Tibial nerve (tissue), 4 donors: Measurements from ENCODE around the gene LSAMP. TPM values are rescaled to one million over a fixed set of nuclear protein-coding genes. Genes with fewer than 3 reads are reported as not detected.

Experiments used
- DNase-seq, 2 donors: peaks; one replicate each; pipeline ENCODE4 v3.0.0-alpha.2; 2019; ENCODE audit warnings: low spot score in 2 of 2
- H3K27ac ChIP-seq, 4 donors: fragments of 200-600 bp; sonication (generic) in 3 of 4; one replicate each; pipeline ENCODE4 v1.5.1; 2017 to 2019; ENCODE audit warnings: mild to moderate bottlenecking in 1 of 4
- H3K27me3 ChIP-seq, 2 donors: fragments of 200-600 bp; sonication (generic) in 1 of 2; one replicate each; pipeline versions ENCODE4 v1.5.1 to v1.6.0; 2017 to 2019
- H3K36me3 ChIP-seq, 3 donors: fragments of 200-600 bp; sonication (generic); one replicate each; pipeline ENCODE4 v1.5.1; 2018 to 2019
- H3K4me1 ChIP-seq, 4 donors: fragments of 200-600 bp; sonication (generic) in 3 of 4; one replicate each; pipeline ENCODE4 v1.5.1; 2017 to 2019
- H3K4me3 ChIP-seq, 4 donors: fragments of 200-600 bp; sonication (generic) in 3 of 4; one replicate each; pipeline ENCODE4 v1.5.1; 2017 to 2019; ENCODE audit warnings: mild to moderate bottlenecking in 1 of 4, moderate library complexity in 1 of 4
- H3K9me3 ChIP-seq, 4 donors: fragments of 200-600 bp; sonication (generic) in 3 of 4; one replicate each; pipeline ENCODE4 v1.5.1; 2017 to 2019
- EP300 ChIP-seq, 2 donors: sonication (generic); formaldehyde crosslinking; IDR thresholded peaks; one replicate each; pipeline ENCODE4 v1.6.1; 2017; ENCODE audit warnings: antibody characterized with exemption in 2 of 2, mild to moderate bottlenecking in 1 of 2
- POLR2A ChIP-seq, 2 donors: fragments of 450-650 bp; IDR thresholded peaks; one replicate each; pipeline ENCODE4 v1.6.1; 2017; ENCODE audit warnings: antibody characterized with exemption in 2 of 2, mild to moderate bottlenecking in 2 of 2, moderate library complexity in 2 of 2
- WGBS, 2 donors: methylation state at CpG; one replicate each; pipeline ENCODE4 v1.1.5; 2018; 5-methylcytosine and 5-hydroxymethylcytosine counted together
- total RNA-seq, 4 donors: library from RNA; depleted of rRNA; stranded (reverse); fragments of >200 nt; gene quantifications; one replicate each; pipeline ENCODE4 v1.1.0, GENCODE V29; 2016
- TF ChIP-seq, protein P1 (sequence below), 5 experiments: fragments of 200-600 bp in 3 of 5; fragments of 450-650 bp in 2 of 5; sonication (generic) in 3 of 5; IDR thresholded peaks; one replicate each; pipeline ENCODE4 v1.5.1; 2016 to 2019; ENCODE audit warnings: antibody characterized with exemption in 5 of 5, mild to moderate bottlenecking in 3 of 5, moderate library complexity in 2 of 5

Gene LSAMP
- total RNA-seq, 4 donors from 2014 or later, result 3.6 to 6.1 (median 4.2) TPM

DNA sequence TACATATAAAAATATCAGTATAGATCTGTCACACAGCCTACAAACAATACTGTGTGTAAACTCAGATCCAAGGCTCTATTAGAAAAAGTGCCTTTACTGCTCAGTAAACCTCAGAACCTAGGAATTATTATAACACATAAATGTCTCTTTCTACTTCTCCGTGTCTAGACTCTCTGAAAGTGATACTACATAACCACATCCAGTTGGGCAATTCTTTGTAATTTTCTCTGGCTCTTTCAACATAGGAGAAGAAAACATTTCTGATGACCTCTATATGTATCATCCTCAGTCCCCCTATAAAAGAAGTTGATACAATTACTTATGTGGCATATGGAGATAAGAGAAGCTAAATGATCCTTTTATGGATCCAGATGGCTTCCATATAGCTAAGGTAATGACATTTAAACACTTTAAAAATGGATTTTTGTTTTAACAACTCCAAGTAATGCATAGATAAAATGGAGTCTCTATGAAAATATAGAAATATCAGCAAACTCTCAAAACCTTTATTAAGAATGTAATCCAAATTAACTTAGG, 104.5 kb downstream of the LSAMP start:
- H3K27ac ChIP-seq, result no peak overlapping the region
- WGBS, 2 donors, result 67 to 73% methylated on average over 1 of the region's 1 CpG
- no peak for DNase-seq

DNA sequence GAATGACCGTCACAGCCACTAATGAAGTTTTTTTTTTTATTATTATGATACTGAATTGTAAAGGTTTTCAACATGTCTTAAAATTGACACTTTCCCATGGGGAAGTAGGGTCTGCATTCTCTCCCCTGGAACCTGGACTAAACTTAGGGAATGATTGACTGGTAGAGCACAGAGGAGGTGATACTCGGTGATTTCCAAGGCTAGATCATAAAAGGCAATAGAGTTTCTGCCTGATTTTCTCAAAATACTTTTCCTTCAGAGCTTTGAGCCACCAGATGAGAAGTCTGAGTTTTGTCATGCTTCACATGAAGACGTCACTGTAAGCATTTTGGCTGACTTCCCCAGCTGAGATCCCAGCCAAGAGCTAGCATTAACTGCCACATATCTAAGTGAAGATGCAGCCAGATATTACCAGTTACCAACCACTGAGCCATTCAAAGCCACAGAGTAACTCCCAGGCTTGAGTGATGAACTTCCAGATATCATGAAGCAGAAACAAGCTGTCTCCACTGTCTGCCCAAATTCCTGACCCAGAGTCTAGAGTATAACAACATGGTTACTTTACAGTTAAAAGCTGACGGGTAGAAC, 105.8 kb downstream of the LSAMP start:
- peak overlapping the region in 1 of 4 donors; percentile 36 for H3K27ac ChIP-seq
- H3K27me3 ChIP-seq, result no peaks in the 10 kb centered on the region
- no peaks in the 10 kb centered on the region for H3K9me3 ChIP-seq
- H3K4me1 ChIP-seq, result no peaks in the 10 kb centered on the region
- H3K4me3 ChIP-seq, result no peak overlapping the region
- no peaks in the 10 kb centered on the region for H3K36me3 ChIP-seq
- TF ChIP-seq POLR2A (IDR thresholded peaks at IDR 0.05) (no peak), EP300 (IDR thresholded peaks at IDR 0.05) (no peak)
- TF ChIP-seq, protein P1, sequence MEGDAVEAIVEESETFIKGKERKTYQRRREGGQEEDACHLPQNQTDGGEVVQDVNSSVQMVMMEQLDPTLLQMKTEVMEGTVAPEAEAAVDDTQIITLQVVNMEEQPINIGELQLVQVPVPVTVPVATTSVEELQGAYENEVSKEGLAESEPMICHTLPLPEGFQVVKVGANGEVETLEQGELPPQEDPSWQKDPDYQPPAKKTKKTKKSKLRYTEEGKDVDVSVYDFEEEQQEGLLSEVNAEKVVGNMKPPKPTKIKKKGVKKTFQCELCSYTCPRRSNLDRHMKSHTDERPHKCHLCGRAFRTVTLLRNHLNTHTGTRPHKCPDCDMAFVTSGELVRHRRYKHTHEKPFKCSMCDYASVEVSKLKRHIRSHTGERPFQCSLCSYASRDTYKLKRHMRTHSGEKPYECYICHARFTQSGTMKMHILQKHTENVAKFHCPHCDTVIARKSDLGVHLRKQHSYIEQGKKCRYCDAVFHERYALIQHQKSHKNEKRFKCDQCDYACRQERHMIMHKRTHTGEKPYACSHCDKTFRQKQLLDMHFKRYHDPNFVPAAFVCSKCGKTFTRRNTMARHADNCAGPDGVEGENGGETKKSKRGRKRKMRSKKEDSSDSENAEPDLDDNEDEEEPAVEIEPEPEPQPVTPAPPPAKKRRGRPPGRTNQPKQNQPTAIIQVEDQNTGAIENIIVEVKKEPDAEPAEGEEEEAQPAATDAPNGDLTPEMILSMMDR (IDR thresholded peaks at IDR 0.05), result no peak
- WGBS, 2 donors, result 33 to 48% methylated on average over 4 of the region's 4 CpGs
- DNase-seq, result no peak

More for the DNA sequence above, 104.5 kb downstream of the LSAMP start:
- no peaks in the 10 kb centered on the region for H3K9me3 ChIP-seq
- no peaks in the 10 kb centered on the region for H3K4me1 ChIP-seq
- no peak for TF ChIP-seq POLR2A (IDR thresholded peaks at IDR 0.05)
- TF ChIP-seq EP300 (IDR thresholded peaks at IDR 0.05), result no peak
- TF ChIP-seq, protein P1 (IDR thresholded peaks at IDR 0.05), result no peak
- H3K36me3 ChIP-seq, result no peaks in the 10 kb centered on the region
- no peak overlapping the region for H3K4me3 ChIP-seq
- no peaks in the 10 kb centered on the region for H3K27me3 ChIP-seq

DNA sequence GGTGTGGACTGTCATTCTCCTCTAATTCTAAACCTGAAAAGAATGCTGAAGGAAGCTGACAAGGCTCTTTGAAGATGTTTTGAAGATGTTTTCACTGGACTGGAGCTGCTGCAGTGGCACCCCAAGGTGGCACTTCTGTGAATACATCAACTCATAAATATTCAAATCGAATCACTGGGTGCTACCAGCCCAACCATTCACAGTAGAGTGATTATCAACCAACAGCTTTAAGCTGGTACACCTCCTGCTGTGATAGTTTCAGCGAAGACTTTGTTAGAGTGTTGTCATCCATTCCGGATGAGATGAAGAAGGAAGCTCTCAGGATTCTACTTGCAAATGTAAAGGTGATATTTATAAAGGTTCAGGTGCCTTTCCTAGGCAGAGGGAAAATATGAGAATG, 106.6 kb downstream of the LSAMP start:
- H3K4me1 ChIP-seq, result no peaks in the 10 kb centered on the region
- no peak overlapping the region for H3K27ac ChIP-seq
- no peaks in the 10 kb centered on the region for H3K27me3 ChIP-seq
- TF ChIP-seq, protein P1 (IDR thresholded peaks at IDR 0.05), result no peak
- TF ChIP-seq POLR2A (IDR thresholded peaks at IDR 0.05) (no peak), EP300 (IDR thresholded peaks at IDR 0.05) (no peak)
- H3K4me3 ChIP-seq, result no peak overlapping the region
- WGBS, 2 donors, result 65 to 79% methylated on average over 3 of the region's 3 CpGs
- no peak for DNase-seq
- H3K9me3 ChIP-seq, result no peaks in the 10 kb centered on the region
- no peaks in the 10 kb centered on the region for H3K36me3 ChIP-seq

DNA sequence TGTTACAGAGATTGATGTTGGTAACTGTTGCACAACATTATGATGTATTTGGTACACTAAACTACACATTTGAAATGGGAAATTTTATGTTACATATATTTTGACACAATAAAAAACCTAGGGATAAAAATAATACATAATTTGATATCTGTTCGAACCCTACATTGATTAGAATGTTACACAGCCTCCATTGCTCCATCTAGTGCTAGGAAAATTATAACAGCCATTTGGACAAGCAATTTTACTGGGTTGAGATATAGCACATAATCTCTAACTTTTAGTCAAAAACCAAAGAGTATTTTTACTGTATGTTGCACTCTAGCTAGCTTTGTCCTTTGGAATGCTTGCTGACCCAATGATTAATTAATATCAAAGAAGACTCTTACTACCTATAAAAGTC, 108.1 kb downstream of the LSAMP start:
- peaks cover 0 to 8% (median 0%) of the 10 kb centered on the region in 4 donors for H3K9me3 ChIP-seq
- H3K4me3 ChIP-seq, result no peak overlapping the region
- H3K27ac ChIP-seq, result no peak overlapping the region
- no peaks in the 10 kb centered on the region for H3K4me1 ChIP-seq
- 81 to 88% methylated on average over 1 of the region's 1 CpG for WGBS, 2 donors
- no peaks in the 10 kb centered on the region for H3K27me3 ChIP-seq
- TF ChIP-seq, protein P1 (IDR thresholded peaks at IDR 0.05), result no peak
- TF ChIP-seq EP300 (IDR thresholded peaks at IDR 0.05) (no peak), POLR2A (IDR thresholded peaks at IDR 0.05) (no peak)
- DNase-seq, result no peak
- no peaks in the 10 kb centered on the region for H3K36me3 ChIP-seq

DNA sequence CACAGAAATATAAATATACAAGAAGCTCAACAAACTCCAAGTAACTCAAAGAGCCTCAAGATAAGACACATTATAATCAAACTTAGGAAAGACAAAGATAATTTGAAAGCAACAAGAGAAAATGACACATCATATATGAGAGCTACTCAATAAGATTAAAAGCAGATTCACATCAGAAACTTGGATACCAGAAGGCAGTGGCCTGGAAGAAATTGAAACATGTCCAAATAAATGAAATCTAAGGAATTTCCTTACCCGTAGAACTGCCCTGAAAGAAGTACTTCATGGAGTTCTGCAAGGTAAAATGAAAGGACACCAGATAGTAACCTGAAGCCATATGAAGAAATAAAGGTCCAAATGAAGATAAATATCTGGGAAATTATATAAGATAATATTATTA, 113.9 kb downstream of the LSAMP start:
- no peak overlapping the region for H3K27ac ChIP-seq
- H3K4me1 ChIP-seq, result no peaks in the 10 kb centered on the region
- no peaks in the 10 kb centered on the region for H3K36me3 ChIP-seq
- no peaks in the 10 kb centered on the region for H3K27me3 ChIP-seq
- no peak for TF ChIP-seq POLR2A (IDR thresholded peaks at IDR 0.05)
- no peak for TF ChIP-seq EP300 (IDR thresholded peaks at IDR 0.05)
- TF ChIP-seq, protein P1 (IDR thresholded peaks at IDR 0.05), result no peak
- 63 to 64% methylated on average over 1 of the region's 1 CpG for WGBS, 2 donors
- DNase-seq, result no peak
- peaks cover 0 to 10% (median 0%) of the 10 kb centered on the region in 4 donors for H3K9me3 ChIP-seq
- no peak overlapping the region for H3K4me3 ChIP-seq
